Astrocyte (in vitro differentiated cells and primary cell): Measurements from ENCODE around the gene GFPT2. TPM values are rescaled to one million over a fixed set of nuclear protein-coding genes. Genes with fewer than 3 reads are reported as not detected.
A peak's percentile ranks its signal among the peaks of the same experiment; 100 is the strongest.

Source experiments
- DNase-seq: peaks from one replicate; pipeline ENCODE4 v3.0.0-alpha.2; 2010; ENCODE audit warnings: low read depth
- FAIRE-seq: peaks from 2 replicates; lab custom pipeline; 2011; peaks lifted over from hg19 to GRCh38; lab: Jason Lieb, UNC
- H2AFZ ChIP-seq: 2 replicates; pipeline ENCODE4 v1.6.0; 2012; ENCODE audit warnings: low read depth, low read length, inconsistent platforms
- H3K27ac ChIP-seq: 2 replicates; pipeline ENCODE4 v1.5.1; 2011; ENCODE audit warnings: low read depth, low read length, inconsistent platforms
- H3K27me3 ChIP-seq: 2 replicates; pipeline ENCODE4 v1.6.0; 2011; ENCODE audit warnings: low read length, inconsistent platforms; ENCODE audit not compliant: insufficient read depth
- H3K36me3 ChIP-seq: 2 replicates; pipeline ENCODE4 v1.5.1; 2011; ENCODE audit warnings: low read length, inconsistent platforms; ENCODE audit not compliant: insufficient read depth
- H3K4me1 ChIP-seq: 2 replicates; pipeline ENCODE4 v1.5.1; 2011; ENCODE audit warnings: low read length, inconsistent platforms; ENCODE audit not compliant: insufficient read depth
- H3K4me2 ChIP-seq: 2 replicates; pipeline ENCODE4 v1.6.0; 2012; ENCODE audit warnings: low read length, inconsistent platforms
- H3K4me3 ChIP-seq: 2 replicates; pipeline ENCODE4 v1.5.1; 2011; ENCODE audit warnings: low read depth, mild to moderate bottlenecking, low read length, inconsistent platforms; ENCODE audit not compliant: insufficient read depth
- H3K79me2 ChIP-seq: 2 replicates; pipeline ENCODE4 v1.6.0; 2012; ENCODE audit warnings: mild to moderate bottlenecking, low read length, inconsistent platforms; ENCODE audit not compliant: insufficient read depth
- H3K9ac ChIP-seq: 2 replicates; pipeline ENCODE4 v1.6.0; 2012; ENCODE audit warnings: mild to moderate bottlenecking, low read length, inconsistent platforms
- H3K9me3 ChIP-seq: 2 replicates; pipeline ENCODE4 v1.5.1; 2012; ENCODE audit warnings: low read depth, mild to moderate bottlenecking, low read length, inconsistent platforms; ENCODE audit not compliant: insufficient read depth
- H4K20me1 ChIP-seq: 2 replicates; pipeline ENCODE4 v1.6.0; 2012; ENCODE audit warnings: low read length, inconsistent platforms; ENCODE audit not compliant: insufficient read depth
- H3K27ac Mint-ChIP-seq: one replicate; pipeline ENCODE4 v1.8.0; 2021; ENCODE audit warnings: mild to moderate bottlenecking, mixed read lengths; ENCODE audit not compliant: unreplicated experiment
- H3K27me3 Mint-ChIP-seq: one replicate; pipeline ENCODE4 v1.8.0; 2021; ENCODE audit warnings: low read depth, mixed read lengths; ENCODE audit not compliant: unreplicated experiment
- H3K36me3 Mint-ChIP-seq: one replicate; pipeline ENCODE4 v1.8.0; 2021; ENCODE audit warnings: low read depth, mixed read lengths; ENCODE audit not compliant: unreplicated experiment
- H3K4me1 Mint-ChIP-seq: one replicate; pipeline ENCODE4 v1.8.0; 2021; ENCODE audit warnings: low read depth, mixed read lengths; ENCODE audit not compliant: unreplicated experiment
- H3K4me3 Mint-ChIP-seq: one replicate; pipeline ENCODE4 v1.8.0; 2021; ENCODE audit warnings: mild to moderate bottlenecking, moderate library complexity, mixed read lengths; ENCODE audit not compliant: unreplicated experiment
- H3K9me3 Mint-ChIP-seq: one replicate; pipeline ENCODE4 v1.8.0; 2021; ENCODE audit warnings: mild to moderate bottlenecking, mixed read lengths; ENCODE audit not compliant: unreplicated experiment
- EZH2 ChIP-seq: IDR thresholded peaks from 2 replicates; pipeline ENCODE4 v1.6.1; 2012; ENCODE audit warnings: mild to moderate bottlenecking, low read length, inconsistent platforms; ENCODE audit not compliant: insufficient read depth
- total RNA-seq: library from RNA; stranded (reverse); gene quantifications from 2 replicates; pipeline ENCODE4 v1.2.1, GENCODE V29; 2021
- TF ChIP-seq, protein P1 (sequence below): IDR thresholded peaks from 2 replicates; pipeline ENCODE4 v1.5.1; 2011; ENCODE audit warnings: low read depth, mild to moderate bottlenecking, inconsistent platforms, low read length, moderate library complexity; ENCODE audit not compliant: insufficient read depth

GFPT2 gene
- total RNA-seq, 1 donor from 2014 or later = 14.6 TPM

DNA sequence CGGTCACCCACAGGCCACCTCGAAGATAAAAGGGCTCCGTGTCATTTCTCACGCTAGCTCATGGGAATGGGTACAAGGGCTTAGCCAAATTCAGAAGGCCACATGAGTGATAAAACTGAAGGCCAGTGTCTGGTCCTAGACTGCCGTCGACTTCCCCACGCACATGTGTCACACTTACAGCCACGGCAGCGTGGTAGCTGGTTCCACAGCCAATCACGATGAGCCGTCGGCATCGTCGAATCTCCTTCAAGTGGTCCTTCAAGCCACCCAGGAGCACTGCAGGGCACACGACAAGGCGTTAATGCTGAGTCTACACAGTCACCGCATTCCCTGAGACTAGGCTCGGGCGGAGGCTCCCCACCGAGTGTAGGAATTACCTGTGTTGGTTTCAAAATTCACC, 36.5 kb downstream of the GFPT2 start:
- no peak overlapping the region for H3K4me3 Mint-ChIP-seq
- peaks cover 10% of the 10 kb centered on the region for H3K36me3 Mint-ChIP-seq
- Histone ChIP-seq H4K20me1 (peaks cover 11% of the 10 kb centered on the region), H2AFZ (no peak overlapping the region), H3K27ac (no peak overlapping the region), H3K36me3 (peaks cover 39% of the 10 kb centered on the region), H3K9ac (no peak overlapping the region), H3K4me3 (no peak overlapping the region), H3K4me2 (no peak overlapping the region), H3K27me3 (no peaks in the 10 kb centered on the region), H3K79me2 (no peaks in the 10 kb centered on the region), H3K4me1 (no peaks in the 10 kb centered on the region), H3K9me3 (no peaks in the 10 kb centered on the region)
- H3K4me1 Mint-ChIP-seq = no peaks in the 10 kb centered on the region
- no peaks in the 10 kb centered on the region for H3K9me3 Mint-ChIP-seq
- DNase-seq (no peak), FAIRE-seq (no peak)
- TF ChIP-seq, protein P1, sequence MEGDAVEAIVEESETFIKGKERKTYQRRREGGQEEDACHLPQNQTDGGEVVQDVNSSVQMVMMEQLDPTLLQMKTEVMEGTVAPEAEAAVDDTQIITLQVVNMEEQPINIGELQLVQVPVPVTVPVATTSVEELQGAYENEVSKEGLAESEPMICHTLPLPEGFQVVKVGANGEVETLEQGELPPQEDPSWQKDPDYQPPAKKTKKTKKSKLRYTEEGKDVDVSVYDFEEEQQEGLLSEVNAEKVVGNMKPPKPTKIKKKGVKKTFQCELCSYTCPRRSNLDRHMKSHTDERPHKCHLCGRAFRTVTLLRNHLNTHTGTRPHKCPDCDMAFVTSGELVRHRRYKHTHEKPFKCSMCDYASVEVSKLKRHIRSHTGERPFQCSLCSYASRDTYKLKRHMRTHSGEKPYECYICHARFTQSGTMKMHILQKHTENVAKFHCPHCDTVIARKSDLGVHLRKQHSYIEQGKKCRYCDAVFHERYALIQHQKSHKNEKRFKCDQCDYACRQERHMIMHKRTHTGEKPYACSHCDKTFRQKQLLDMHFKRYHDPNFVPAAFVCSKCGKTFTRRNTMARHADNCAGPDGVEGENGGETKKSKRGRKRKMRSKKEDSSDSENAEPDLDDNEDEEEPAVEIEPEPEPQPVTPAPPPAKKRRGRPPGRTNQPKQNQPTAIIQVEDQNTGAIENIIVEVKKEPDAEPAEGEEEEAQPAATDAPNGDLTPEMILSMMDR = no peak
- TF ChIP-seq EZH2 = no peak
- H3K27ac Mint-ChIP-seq = no peak overlapping the region
- H3K27me3 Mint-ChIP-seq = no peaks in the 10 kb centered on the region

DNA sequence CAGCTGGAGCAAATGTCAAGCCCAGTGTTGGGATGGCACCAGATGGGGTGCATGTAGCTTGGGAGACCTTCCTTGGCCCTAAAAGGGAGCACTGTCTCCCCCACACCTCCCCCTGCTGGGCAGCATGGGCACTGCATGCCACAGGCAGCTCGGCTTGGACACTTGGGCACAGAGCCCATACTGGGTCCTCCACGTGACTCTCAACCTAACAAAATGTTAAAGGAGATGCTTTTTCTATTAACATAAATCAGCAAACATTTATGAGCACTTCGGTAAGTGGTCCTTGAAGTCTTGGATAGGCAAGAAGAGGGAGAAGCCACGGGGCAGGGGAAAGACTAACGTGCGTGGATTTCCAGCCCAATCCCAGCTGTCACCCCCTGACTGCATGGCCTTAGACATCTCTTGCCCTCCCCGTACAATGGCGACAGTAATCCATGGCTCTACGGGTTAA, 37.3 kb downstream of the GFPT2 start:
- Mint-ChIP-seq H3K4me3 (no peak overlapping the region), H3K27ac (no peak overlapping the region), H3K9me3 (no peaks in the 10 kb centered on the region), H3K4me1 (no peaks in the 10 kb centered on the region), H3K36me3 (peaks cover 13% of the 10 kb centered on the region), H3K27me3 (no peaks in the 10 kb centered on the region)
- Histone ChIP-seq H3K27ac (no peak overlapping the region), H3K79me2 (no peaks in the 10 kb centered on the region), H3K27me3 (no peaks in the 10 kb centered on the region), H3K4me1 (no peaks in the 10 kb centered on the region), H3K9me3 (no peaks in the 10 kb centered on the region), H3K4me2 (no peak overlapping the region), H3K4me3 (no peak overlapping the region), H3K36me3 (peaks cover 37% of the 10 kb centered on the region), H2AFZ (no peak overlapping the region), H4K20me1 (peaks cover 11% of the 10 kb centered on the region), H3K9ac (no peak overlapping the region)
- TF ChIP-seq EZH2 = no peak
- TF ChIP-seq, protein P1 = peak; percentile 87
- no peak for DNase-seq
- no peak for FAIRE-seq

DNA sequence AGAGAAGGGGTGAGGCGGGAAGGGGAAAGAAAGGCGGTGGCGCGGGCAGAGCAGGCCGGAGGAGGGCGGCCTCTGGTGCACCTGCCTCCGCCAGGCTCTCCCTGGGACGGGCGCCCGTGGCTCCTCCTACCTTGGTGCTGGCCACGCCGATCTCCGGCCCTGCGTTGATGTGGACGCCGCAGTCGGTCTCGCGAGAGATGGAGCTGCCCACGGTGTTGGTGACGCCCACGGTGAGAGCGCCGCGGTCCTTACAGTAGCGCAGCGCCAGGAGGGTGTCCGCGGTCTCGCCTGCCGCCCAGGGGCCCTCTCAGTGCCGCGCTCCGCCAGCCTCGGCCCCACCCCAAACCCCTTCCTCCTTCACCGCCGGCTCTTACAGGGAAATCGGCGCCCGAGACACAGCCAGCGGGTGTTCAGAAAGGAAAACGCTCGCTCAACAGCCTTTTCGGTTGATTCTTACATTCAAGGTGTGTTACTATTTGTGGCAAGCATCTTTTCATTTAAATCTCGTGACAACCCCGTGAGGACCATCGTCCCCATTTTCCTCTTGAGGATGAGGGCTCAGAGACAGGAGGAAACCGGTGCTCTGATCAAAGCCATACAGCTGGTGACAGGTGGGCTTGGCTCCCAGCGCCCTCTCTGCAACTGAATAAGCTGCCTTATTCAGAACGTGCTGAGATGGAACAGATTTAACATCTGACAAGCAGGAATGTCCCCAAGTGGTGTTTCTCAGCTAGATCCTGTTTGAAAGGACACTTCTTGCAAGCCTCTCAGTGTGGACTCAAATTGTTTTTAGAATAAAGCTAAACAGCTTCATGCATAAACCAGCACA, 39.2 kb downstream of the GFPT2 start:
- H3K36me3 ChIP-seq = peaks cover 31% of the 10 kb centered on the region
- Mint-ChIP-seq H3K27ac (no peak overlapping the region), H3K4me3 (peak overlapping the region; percentile 57), H3K27me3 (no peaks in the 10 kb centered on the region), H3K4me1 (no peaks in the 10 kb centered on the region), H3K36me3 (peaks cover 7% of the 10 kb centered on the region), H3K9me3 (no peaks in the 10 kb centered on the region)
- H3K4me1 ChIP-seq = no peaks in the 10 kb centered on the region
- no peak overlapping the region for H2AFZ ChIP-seq
- H3K79me2 ChIP-seq = no peaks in the 10 kb centered on the region
- peak overlapping the region; percentile 24 for H3K4me3 ChIP-seq
- no peak for DNase-seq
- no peak overlapping the region for H3K27ac ChIP-seq
- H3K4me2 ChIP-seq = peak overlapping the region; percentile 44
- FAIRE-seq = no peak
- H3K9me3 ChIP-seq = no peaks in the 10 kb centered on the region
- H3K9ac ChIP-seq = peak overlapping the region; percentile 58
- no peaks in the 10 kb centered on the region for H3K27me3 ChIP-seq
- TF ChIP-seq, protein P1 = no peak
- peaks cover 11% of the 10 kb centered on the region for H4K20me1 ChIP-seq
